A549 (cell line): ENCODE data around the gene COL4A5.

ENCODE experiments used
- BHLHE40 ChIP-seq: IDR thresholded peaks from 2 replicates; pipeline ENCODE4 v1.6.1; 2012; ENCODE audit warnings: low read depth, low read length, inconsistent platforms
- CHD4 ChIP-seq: fragments of 200-600 bp; sonication (generic); IDR thresholded peaks from 2 replicates; pipeline ENCODE4 v1.6.1; 2016; ENCODE audit warnings: antibody characterized with exemption, mild to moderate bottlenecking, borderline replicate concordance
- HDAC2 ChIP-seq: fragments of 200-600 bp; sonication (generic); IDR thresholded peaks from 2 replicates; pipeline ENCODE4 v1.6.1; 2016
- POLR2A ChIP-seq: IDR thresholded peaks from 2 replicates; pipeline ENCODE4 v1.6.1; 2012; ENCODE audit warnings: mild to moderate bottlenecking, low read length
- TF ChIP-seq, protein P1 (sequence below): fragments of >200 bp; sonication (Bioruptor Twin); formaldehyde crosslinking; IDR thresholded peaks from 3 replicates; pipeline ENCODE4 v1.5.1; 2016

DNA sequence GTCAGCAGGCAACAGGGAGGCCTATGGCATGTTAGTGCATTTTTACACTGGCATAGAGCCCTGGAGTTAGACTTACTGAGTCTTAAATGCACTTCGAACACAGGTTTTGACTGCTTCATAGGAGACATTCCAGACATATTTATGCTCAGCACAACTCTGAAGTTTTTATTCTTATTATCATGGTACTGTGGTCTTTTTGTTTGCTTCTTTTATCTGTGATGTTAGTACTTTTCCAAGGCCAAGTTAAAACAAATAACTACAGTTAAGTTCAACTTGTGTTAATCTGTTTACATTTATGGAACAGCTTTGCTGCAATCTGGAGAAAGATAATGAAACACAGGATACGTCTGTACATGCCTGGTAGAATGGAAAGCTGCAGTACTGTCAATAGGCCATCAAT is 76.5 kb downstream of the COL4A5 start:
- TF ChIP-seq CHD4 (no peak), BHLHE40 (no peak), HDAC2 (no peak), POLR2A (no peak)
- TF ChIP-seq, protein P1, sequence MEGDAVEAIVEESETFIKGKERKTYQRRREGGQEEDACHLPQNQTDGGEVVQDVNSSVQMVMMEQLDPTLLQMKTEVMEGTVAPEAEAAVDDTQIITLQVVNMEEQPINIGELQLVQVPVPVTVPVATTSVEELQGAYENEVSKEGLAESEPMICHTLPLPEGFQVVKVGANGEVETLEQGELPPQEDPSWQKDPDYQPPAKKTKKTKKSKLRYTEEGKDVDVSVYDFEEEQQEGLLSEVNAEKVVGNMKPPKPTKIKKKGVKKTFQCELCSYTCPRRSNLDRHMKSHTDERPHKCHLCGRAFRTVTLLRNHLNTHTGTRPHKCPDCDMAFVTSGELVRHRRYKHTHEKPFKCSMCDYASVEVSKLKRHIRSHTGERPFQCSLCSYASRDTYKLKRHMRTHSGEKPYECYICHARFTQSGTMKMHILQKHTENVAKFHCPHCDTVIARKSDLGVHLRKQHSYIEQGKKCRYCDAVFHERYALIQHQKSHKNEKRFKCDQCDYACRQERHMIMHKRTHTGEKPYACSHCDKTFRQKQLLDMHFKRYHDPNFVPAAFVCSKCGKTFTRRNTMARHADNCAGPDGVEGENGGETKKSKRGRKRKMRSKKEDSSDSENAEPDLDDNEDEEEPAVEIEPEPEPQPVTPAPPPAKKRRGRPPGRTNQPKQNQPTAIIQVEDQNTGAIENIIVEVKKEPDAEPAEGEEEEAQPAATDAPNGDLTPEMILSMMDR = no peak
